Stimulated activated naive CD8-positive, alpha-beta T cell treated with anti-CD3 and anti-CD28 coated beads, Interleukin-15, amount 100 ng/mL, for 72 hours (primary cell): ENCODE results near the gene ECHS1.

Experiments
- ATAC-seq: fragments of 150-1000 bp; cut with Tn5 transposase; 2 replicates; pipeline ENCODE4 v1.10.0; 2021; ENCODE audit warnings: mild to moderate bottlenecking, moderate library complexity
- DNase-seq, 2 donors: peaks; one replicate each; pipeline ENCODE4 v3.0.0; 2021 to 2022
- H3K27ac Mint-ChIP-seq, 2 donors: one replicate each; pipeline ENCODE4 v1.8.0; 2022; ENCODE audit warnings: mild to moderate bottlenecking in 2 of 2, mixed read lengths in 2 of 2, moderate library complexity in 2 of 2
- H3K27me3 Mint-ChIP-seq: one replicate; pipeline ENCODE4 v1.8.0; 2022; ENCODE audit warnings: mixed read lengths
- H3K4me1 Mint-ChIP-seq: one replicate; pipeline ENCODE4 v1.8.0; 2022; ENCODE audit warnings: mild to moderate bottlenecking, mixed read lengths
- H3K4me3 Mint-ChIP-seq, 2 donors: one replicate each; pipeline ENCODE4 v1.8.0; 2022; ENCODE audit warnings: mild to moderate bottlenecking in 2 of 2, mixed read lengths in 2 of 2, moderate library complexity in 1 of 2
- H3K9me3 Mint-ChIP-seq, 2 donors: one replicate each; pipeline ENCODE4 v1.8.0; 2022; ENCODE audit warnings: mixed read lengths in 2 of 2

Gene ECHS1

DNA sequence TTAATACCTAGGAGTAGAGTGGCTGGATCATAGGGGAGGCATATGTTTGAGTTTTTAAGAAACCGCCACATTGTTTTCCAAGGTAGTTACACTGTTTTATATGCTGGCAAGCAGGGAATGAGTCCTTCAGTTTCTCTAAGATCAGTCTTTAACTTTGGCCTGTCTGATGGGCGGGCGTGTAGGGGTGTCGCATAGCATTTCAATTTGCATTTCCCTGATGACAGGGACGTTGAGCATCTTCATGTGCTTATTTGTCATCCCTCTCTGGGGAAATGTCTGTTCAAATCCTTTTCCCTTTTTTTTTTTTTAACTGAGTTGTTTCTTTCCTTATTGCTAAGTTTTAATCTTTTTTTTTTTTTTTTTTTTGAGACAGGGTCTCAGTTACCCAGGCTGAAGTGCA lies 30.6 kb upstream of the ECHS1 start:
- no peaks in the 10 kb centered on the region for H3K27me3 Mint-ChIP-seq
- ATAC-seq (no peak), DNase-seq (no peak)
- no peak overlapping the region for H3K27ac Mint-ChIP-seq
- peaks cover 85% of the 10 kb centered on the region for H3K4me1 Mint-ChIP-seq
- peaks cover 2 to 5% of the 10 kb centered on the region in 2 donors for H3K9me3 Mint-ChIP-seq
- no peak overlapping the region for H3K4me3 Mint-ChIP-seq

- no peak overlapping the region for H3K27ac Mint-ChIP-seq
- H3K4me1 Mint-ChIP-seq = peaks cover 82% of the 10 kb centered on the region
- H3K27me3 Mint-ChIP-seq = no peaks in the 10 kb centered on the region
- ATAC-seq (no peak), DNase-seq (peak in 1 of 2 donors; percentile 7)
- peaks cover 0 to 5% of the 10 kb centered on the region in 2 donors for H3K9me3 Mint-ChIP-seq
- no peak overlapping the region for H3K4me3 Mint-ChIP-seq
Observed at GRCh38 chr10:133403359-133403758, 30.2 kb upstream of the ECHS1 start.

DNA sequence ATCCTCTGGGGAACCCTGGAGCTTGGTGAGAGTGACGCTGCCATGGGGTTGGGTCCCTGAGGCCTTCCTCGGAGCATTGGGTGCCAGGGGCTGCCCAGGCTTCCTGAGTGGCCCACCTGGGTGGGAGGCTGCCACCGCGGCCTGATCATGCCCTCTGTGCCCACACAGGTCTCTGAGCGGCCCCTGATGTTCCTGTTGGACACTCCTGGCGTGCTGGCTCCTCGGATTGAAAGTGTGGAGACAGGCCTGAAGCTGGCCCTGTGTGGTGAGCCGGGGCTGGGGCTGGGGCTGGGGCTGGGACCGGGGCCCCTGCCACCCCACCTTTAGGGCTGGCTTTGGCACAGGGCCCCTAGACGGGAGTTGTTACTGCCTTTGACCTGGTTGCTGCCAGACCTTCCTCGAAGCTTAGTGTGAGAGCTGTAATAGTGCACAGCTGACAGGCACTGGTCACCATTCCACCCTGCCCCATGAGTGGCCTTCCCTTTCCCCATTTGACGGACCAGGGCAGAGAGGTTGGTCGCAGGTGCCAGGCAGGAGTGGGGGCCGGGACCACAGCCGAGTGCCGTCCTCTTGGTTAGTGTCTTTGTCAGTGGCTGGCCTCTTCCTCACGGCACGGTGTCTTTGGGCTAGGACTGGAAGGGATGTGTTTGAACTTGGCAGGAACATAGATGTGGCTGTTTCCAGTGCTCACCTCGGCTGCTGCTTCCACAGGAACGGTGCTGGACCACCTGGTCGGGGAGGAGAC lies 29.0 kb upstream of the ECHS1 start:
- ATAC-seq (no peak), DNase-seq (peak in 1 of 2 donors; percentile 7)
- Mint-ChIP-seq H3K27me3 (no peaks in the 10 kb centered on the region), H3K27ac (peak overlapping the region in 1 of 2 donors; percentile 56), H3K4me3 (no peak overlapping the region), H3K9me3 (no peaks in the 10 kb centered on the region), H3K4me1 (peaks cover 84% of the 10 kb centered on the region)

GRCh38 chr10:133401500-133401899 lies 28.3 kb upstream of the ECHS1 start:
- H3K27ac Mint-ChIP-seq = peak overlapping the region in 1 of 2 donors; percentile 81
- peak overlapping the region in 1 of 2 donors; percentile 1 for H3K4me3 Mint-ChIP-seq
- H3K4me1 Mint-ChIP-seq = peaks cover 86% of the 10 kb centered on the region
- no peaks in the 10 kb centered on the region for H3K9me3 Mint-ChIP-seq
- ATAC-seq (no peak), DNase-seq (peak in 1 of 2 donors; percentile 5)
- H3K27me3 Mint-ChIP-seq = no peaks in the 10 kb centered on the region

DNA sequence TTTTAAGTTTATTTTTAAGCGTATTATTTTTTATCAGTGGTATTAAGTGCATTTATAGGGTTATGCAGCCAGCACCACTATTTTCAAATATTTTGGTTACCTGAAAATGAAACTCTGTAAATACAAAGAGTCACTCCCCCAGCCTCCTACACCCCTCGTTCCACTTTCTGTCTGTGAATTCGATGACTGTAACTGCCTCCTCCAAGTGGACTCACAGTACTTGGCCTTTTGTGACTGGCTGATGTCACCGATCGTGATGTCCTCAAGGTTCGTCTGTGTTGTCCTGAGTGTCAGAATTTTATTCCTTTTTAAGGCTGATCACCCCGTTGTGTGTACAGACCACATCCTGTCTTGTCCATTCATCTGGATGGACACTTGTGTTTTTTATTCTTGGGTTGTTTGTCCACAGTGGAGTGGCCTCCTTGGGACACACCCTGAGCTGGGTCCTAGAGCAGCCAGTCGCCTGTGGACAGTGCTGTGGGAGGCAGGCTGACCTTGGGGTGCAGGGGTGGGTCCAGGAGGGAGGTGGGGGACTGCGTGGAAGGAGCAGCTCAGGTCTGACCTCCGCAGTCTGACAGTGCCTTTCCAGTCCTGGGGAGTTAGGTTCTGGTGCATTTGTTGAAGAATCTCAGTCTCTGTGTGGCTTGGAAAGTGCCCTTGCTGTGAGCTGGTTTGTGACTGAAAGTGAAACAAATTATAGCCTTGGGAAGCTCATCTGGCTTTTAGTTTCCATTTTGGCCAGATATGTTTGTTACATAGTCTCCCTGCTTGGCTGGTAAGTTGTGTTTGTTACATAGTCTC lies 27.7 kb upstream of the ECHS1 start:
- H3K4me3 Mint-ChIP-seq = peak overlapping the region in 1 of 2 donors; percentile 27
- ATAC-seq (peak; percentile 72), DNase-seq (peak in 1 of 2 donors; percentile 9)
- no peaks in the 10 kb centered on the region for H3K9me3 Mint-ChIP-seq
- peaks cover 82% of the 10 kb centered on the region for H3K4me1 Mint-ChIP-seq
- no peaks in the 10 kb centered on the region for H3K27me3 Mint-ChIP-seq
- peak overlapping the region in 1 of 2 donors; percentile 75 for H3K27ac Mint-ChIP-seq

- DNase-seq (peak in 1 of 2 donors; percentile 7), ATAC-seq (no peak)
- Mint-ChIP-seq H3K4me3 (no peak overlapping the region), H3K27me3 (no peaks in the 10 kb centered on the region), H3K9me3 (no peaks in the 10 kb centered on the region), H3K27ac (peak overlapping the region in 1 of 2 donors; percentile 71), H3K4me1 (peaks cover 80% of the 10 kb centered on the region)
Observed at GRCh38 chr10:133399123-133399601, 26.0 kb upstream of the ECHS1 start.

DNA sequence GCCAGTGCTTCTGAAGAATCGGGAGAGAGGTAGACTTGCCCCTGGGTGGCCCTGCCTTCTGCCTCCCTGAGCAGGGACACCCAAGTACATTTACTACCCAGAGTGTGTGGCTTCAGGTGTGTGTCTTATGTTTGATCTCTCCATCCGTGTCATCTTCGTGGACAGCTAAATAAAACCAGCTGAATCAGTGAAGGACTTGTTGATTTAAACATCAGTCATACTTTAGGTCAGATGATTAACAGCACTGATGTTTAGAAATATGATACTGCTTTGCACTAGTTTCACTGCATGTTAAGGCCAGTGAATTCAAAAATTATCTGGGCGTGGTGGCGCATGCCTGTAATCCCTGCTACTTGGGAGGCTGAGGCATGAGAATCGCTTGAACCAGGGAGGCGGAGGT lies 24.8 kb upstream of the ECHS1 start:
- Mint-ChIP-seq H3K9me3 (no peaks in the 10 kb centered on the region), H3K27ac (peak overlapping the region in 1 of 2 donors; percentile 42), H3K4me1 (peaks cover 79% of the 10 kb centered on the region), H3K4me3 (no peak overlapping the region), H3K27me3 (no peaks in the 10 kb centered on the region)
- ATAC-seq (no peak), DNase-seq (peak in 1 of 2 donors; percentile 8)

DNA sequence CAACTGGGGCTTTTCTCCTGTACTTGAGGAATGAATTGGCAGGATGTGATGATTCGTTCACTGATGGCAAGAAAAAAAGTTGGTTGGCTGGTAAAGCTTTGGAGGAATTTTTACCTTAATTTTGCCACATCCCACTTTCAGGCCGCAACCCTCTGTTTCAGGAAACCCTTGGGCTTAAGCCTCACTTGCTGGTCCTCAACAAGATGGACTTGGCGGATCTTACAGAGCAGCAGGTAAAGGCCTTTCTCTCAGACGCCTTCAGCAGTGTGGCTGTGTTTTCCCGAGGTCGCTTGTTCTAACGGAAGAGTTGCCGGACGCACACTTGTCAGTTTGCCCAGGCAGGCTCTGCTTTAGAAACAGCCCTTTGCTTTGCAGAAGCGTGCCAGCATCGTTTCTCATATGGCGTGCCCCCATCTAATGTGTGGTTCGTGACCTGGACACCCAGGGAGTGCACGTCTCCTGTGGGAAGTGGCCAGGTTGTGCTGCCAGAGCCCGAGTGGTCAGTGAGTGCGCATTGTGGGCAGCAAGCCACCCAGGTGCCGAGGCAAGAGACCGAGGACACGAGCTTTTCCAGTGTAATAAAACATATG lies 23.0 kb upstream of the ECHS1 start:
- peak overlapping the region in 1 of 2 donors; percentile 87 for H3K4me3 Mint-ChIP-seq
- no peaks in the 10 kb centered on the region for H3K9me3 Mint-ChIP-seq
- ATAC-seq (no peak), DNase-seq (peak in 1 of 2 donors; percentile 8)
- H3K4me1 Mint-ChIP-seq = peaks cover 80% of the 10 kb centered on the region
- H3K27me3 Mint-ChIP-seq = no peaks in the 10 kb centered on the region
- H3K27ac Mint-ChIP-seq = no peak overlapping the region

GRCh38 chr10:133394801-133395221 lies 21.7 kb upstream of the ECHS1 start:
- no peaks in the 10 kb centered on the region for H3K27me3 Mint-ChIP-seq
- ATAC-seq = no peak

GRCh38 chr10:133394064-133394663 lies 21.0 kb upstream of the ECHS1 start, which contains the start of gene MTG1:
TSS of gene MTG1 (plus strand) at chr10:133394157. CDS start at chr10:133394221, 64 bp downstream.
- H3K27me3 Mint-ChIP-seq = no peaks in the 10 kb centered on the region
- peak; percentile 95 to 96 for DNase-seq
- peak; percentile 81 for ATAC-seq
- H3K27ac Mint-ChIP-seq = peak within 1 kb of the TSS; percentile 94 to 96
- peaks cover 76% of the 10 kb centered on the region for H3K4me1 Mint-ChIP-seq
- peak within 1 kb of the TSS; percentile 87 to 92 for H3K4me3 Mint-ChIP-seq
- H3K9me3 Mint-ChIP-seq = no peaks in the 10 kb centered on the region

More at GRCh38 chr10:133394801-133395221, 21.7 kb upstream of the ECHS1 start:
- DNase-seq = peak in 1 of 2 donors; percentile 17
- H3K4me3 Mint-ChIP-seq = peak overlapping the region; percentile 87 to 92
- no peaks in the 10 kb centered on the region for H3K9me3 Mint-ChIP-seq
- H3K27ac Mint-ChIP-seq = peak overlapping the region; percentile 94 to 96
- H3K4me1 Mint-ChIP-seq = peaks cover 79% of the 10 kb centered on the region

DNA sequence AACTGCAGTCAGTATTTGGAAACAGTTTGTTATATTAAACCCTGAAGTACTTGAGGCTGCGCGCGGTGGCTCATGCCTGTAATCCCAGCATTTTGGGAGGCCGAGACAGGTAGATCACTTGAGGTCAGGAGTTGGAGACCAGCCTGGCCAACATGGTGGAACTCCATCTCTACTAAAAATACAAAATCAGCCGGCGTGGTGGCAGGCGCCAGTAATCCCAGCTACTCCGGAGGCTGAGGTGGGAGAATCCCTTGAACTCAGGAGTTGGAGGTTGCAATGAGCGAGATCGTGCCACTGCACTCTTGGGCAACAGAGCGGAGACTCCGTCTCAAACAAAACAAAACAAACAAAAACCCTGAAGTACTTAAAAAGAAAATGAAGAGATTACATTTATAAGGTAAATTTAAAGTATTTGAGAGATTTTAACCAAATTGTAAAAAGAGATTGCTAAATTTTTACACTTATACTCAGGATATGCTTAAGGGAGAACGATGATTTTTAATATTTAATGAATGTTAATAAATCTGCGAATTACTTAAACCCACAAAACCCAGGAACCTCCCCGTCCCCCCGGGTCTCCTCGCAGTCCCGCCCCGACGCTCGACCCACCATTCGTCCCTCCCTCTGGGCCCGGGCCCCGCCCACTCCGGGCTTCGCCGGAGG lies 20.4 kb upstream of the ECHS1 start:
- peak in 1 of 2 donors; percentile 9 for DNase-seq
- H3K27me3 Mint-ChIP-seq = no peaks in the 10 kb centered on the region
- peak overlapping the region; percentile 87 to 92 for H3K4me3 Mint-ChIP-seq
- peak overlapping the region; percentile 94 to 96 for H3K27ac Mint-ChIP-seq
- peaks cover 80% of the 10 kb centered on the region for H3K4me1 Mint-ChIP-seq
- no peaks in the 10 kb centered on the region for H3K9me3 Mint-ChIP-seq
- no peak for ATAC-seq

DNA sequence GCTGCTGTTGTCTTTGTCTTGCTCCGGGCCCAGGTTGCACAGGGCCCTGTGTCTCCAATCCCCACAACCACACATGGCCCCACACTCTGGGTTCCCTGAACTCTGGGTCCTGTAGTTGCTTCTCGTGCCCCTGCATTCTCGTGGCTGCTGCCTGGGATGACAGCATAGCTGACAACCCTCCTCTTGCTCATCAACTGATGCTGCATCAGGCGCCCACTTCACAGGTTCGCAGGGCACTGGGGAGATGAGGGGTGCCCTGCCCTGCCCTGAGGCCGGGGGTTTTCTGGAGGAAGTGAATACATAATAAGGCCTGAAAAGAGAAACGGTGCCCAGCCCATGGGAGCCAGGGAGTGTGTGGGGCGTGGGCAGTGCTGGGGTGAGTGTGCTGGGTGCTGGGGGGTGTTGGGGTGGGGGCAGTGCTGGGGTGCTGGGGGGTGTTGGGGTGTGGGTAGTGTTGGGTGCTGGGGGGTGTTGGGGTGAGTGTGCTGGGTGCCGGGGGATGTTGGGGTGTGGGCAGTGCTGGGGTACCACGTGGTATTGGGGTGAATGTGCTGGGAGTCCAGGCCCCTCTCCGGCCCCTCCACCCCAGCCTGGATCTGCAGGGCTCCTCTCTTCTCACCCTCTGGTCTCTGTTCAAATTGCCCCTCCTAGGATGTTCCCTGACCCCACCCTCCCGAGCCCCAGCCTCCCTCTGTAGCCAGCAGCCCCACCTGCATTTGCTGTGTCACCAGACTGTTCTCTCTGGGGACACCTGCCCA lies 18.8 kb upstream of the ECHS1 start:
- DNase-seq (peak in 1 of 2 donors; percentile 72), ATAC-seq (peak; percentile 39)
- Mint-ChIP-seq H3K9me3 (no peaks in the 10 kb centered on the region), H3K4me1 (peaks cover 79% of the 10 kb centered on the region), H3K27ac (peak overlapping the region; percentile 99), H3K27me3 (no peaks in the 10 kb centered on the region), H3K4me3 (peak overlapping the region; percentile 79 to 86)

GRCh38 chr10:133391249-133391635 lies 18.1 kb upstream of the ECHS1 start:
- Mint-ChIP-seq H3K27me3 (no peaks in the 10 kb centered on the region), H3K27ac (peak overlapping the region; percentile 99), H3K4me3 (peak overlapping the region; percentile 79 to 86), H3K4me1 (peaks cover 74% of the 10 kb centered on the region), H3K9me3 (no peaks in the 10 kb centered on the region)
- no peak for DNase-seq
- ATAC-seq = no peak
